DOHH2 (cell line): Measurements from ENCODE around the gene P2RX7.
"Not testable (repeated sequence)": the region's sequence is repeated elsewhere in the genome, so short reads cannot be mapped to it uniquely, and the experiment has no call there.

Experiments used
- H3F3A ChIP-seq: fragments of 200-600 bp; sonication (generic), shearing (Covaris generic); 2 replicates; pipeline ENCODE4 v1.6.0; 2016; ENCODE audit warnings: antibody characterized with exemption, mild to moderate bottlenecking; ENCODE audit not compliant: control insufficient read depth, insufficient read depth
- H3K27ac ChIP-seq: fragments of 200-600 bp; sonication (generic); 2 replicates; pipeline ENCODE4 v1.5.1; 2014; ENCODE audit warnings: low read depth, mild to moderate bottlenecking, low read length, moderate library complexity
- H3K27me3 ChIP-seq: fragments of 200-600 bp; sonication (generic); 2 replicates; pipeline ENCODE4 v1.6.1; 2014; ENCODE audit warnings: mild to moderate bottlenecking, low read length, mixed read lengths; ENCODE audit not compliant: control insufficient read depth
- H3K36me3 ChIP-seq: fragments of 200-600 bp; sonication (generic); 2 replicates; pipeline ENCODE4 v1.6.1; 2014; ENCODE audit warnings: mild to moderate bottlenecking, low read length, moderate library complexity, mixed read lengths; ENCODE audit not compliant: control insufficient read depth
- H3K4me1 ChIP-seq: fragments of 200-600 bp; sonication (generic); 2 replicates; pipeline ENCODE4 v1.6.1; 2014; ENCODE audit warnings: mild to moderate bottlenecking, low read length, mixed read lengths; ENCODE audit not compliant: control insufficient read depth
- H3K4me2 ChIP-seq: fragments of 200-600 bp; sonication (generic); 2 replicates; pipeline ENCODE4 v1.6.0; 2014; ENCODE audit warnings: mild to moderate bottlenecking, low read length, moderate library complexity
- H3K4me3 ChIP-seq: fragments of 200-600 bp; sonication (generic); 2 replicates; pipeline ENCODE4 v1.5.1; 2014; ENCODE audit warnings: mild to moderate bottlenecking, low read length, mixed read lengths
- H3K79me2 ChIP-seq: fragments of 200-600 bp; sonication (generic); 2 replicates; pipeline ENCODE4 v1.6.1; 2014; ENCODE audit warnings: mild to moderate bottlenecking, low read length, mixed read lengths; ENCODE audit not compliant: control insufficient read depth
- H3K9me2 ChIP-seq: fragments of 200-600 bp; sonication (generic); replicated peaks from 2 replicates; pipeline ENCODE4 v1.6.1; 2014; ENCODE audit warnings: mild to moderate bottlenecking, low read length, mixed read lengths; ENCODE audit not compliant: control insufficient read depth
- H3K9me3 ChIP-seq: fragments of 200-600 bp; sonication (generic); 2 replicates; pipeline ENCODE4 v1.6.1; 2014; ENCODE audit warnings: antibody characterized with exemption, low read length, mixed read lengths; ENCODE audit not compliant: control insufficient read depth, insufficient read depth
- H4K20me1 ChIP-seq: fragments of 200-600 bp; sonication (generic); 2 replicates; pipeline ENCODE4 v1.6.0; 2014; ENCODE audit warnings: low read depth, mild to moderate bottlenecking, antibody characterized with exemption, low read length, moderate library complexity; ENCODE audit not compliant: control insufficient read depth, insufficient read depth
- EZH2phosphoT487 ChIP-seq: fragments of 200-600 bp; sonication (generic); IDR thresholded peaks from 2 replicates; pipeline ENCODE4 v1.6.1; 2017; ENCODE audit warnings: borderline replicate concordance, mild to moderate bottlenecking, antibody characterized with exemption, low read length, moderate library complexity, mixed read lengths
- TF ChIP-seq, protein P1 (sequence below): fragments of 200-600 bp; sonication (generic); IDR thresholded peaks from one replicate; pipeline ENCODE4 v1.5.1; 2014; ENCODE audit warnings: antibody characterized with exemption, mild to moderate bottlenecking, low read depth, low read length; ENCODE audit not compliant: poor library complexity, severe bottlenecking

Gene P2RX7

DNA sequence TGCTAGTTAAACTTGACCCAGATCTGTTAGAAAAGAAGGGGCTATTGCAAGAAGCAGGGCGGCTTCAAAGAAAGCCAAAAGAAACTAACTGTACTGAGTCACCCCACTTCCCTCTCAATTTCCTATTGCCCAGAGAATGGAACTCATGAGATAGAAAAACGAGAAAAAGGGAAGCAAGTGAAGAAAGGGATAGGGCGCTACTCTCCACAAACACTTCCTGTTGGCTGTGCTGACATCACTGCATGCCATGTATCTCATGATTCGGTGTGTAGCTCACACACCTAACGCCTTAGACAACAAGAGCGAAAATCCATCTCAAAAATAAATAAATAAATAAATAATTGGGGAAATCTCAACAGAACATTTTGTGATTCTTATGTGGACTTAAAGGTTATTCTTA lies 64.2 kb downstream of the P2RX7 start:
- Histone ChIP-seq H3K4me2 (peak overlapping the region; percentile 36), H3K4me1 (peaks cover 7% of the 10 kb centered on the region), H3K9me2 (no peaks in the 10 kb centered on the region), H3K79me2 (no peaks in the 10 kb centered on the region), H3F3A (no peaks in the 10 kb centered on the region), H4K20me1 (no peaks in the 10 kb centered on the region), H3K36me3 (no peaks in the 10 kb centered on the region), H3K9me3 (no peaks in the 10 kb centered on the region), H3K27me3 (peaks cover 8% of the 10 kb centered on the region), H3K4me3 (peak overlapping the region; percentile 11; the same call in 1 of the 2 replicates), H3K27ac (no peak overlapping the region)
- TF ChIP-seq EZH2phosphoT487, result no peak
- TF ChIP-seq, protein P1, sequence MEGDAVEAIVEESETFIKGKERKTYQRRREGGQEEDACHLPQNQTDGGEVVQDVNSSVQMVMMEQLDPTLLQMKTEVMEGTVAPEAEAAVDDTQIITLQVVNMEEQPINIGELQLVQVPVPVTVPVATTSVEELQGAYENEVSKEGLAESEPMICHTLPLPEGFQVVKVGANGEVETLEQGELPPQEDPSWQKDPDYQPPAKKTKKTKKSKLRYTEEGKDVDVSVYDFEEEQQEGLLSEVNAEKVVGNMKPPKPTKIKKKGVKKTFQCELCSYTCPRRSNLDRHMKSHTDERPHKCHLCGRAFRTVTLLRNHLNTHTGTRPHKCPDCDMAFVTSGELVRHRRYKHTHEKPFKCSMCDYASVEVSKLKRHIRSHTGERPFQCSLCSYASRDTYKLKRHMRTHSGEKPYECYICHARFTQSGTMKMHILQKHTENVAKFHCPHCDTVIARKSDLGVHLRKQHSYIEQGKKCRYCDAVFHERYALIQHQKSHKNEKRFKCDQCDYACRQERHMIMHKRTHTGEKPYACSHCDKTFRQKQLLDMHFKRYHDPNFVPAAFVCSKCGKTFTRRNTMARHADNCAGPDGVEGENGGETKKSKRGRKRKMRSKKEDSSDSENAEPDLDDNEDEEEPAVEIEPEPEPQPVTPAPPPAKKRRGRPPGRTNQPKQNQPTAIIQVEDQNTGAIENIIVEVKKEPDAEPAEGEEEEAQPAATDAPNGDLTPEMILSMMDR, result no peak

DNA sequence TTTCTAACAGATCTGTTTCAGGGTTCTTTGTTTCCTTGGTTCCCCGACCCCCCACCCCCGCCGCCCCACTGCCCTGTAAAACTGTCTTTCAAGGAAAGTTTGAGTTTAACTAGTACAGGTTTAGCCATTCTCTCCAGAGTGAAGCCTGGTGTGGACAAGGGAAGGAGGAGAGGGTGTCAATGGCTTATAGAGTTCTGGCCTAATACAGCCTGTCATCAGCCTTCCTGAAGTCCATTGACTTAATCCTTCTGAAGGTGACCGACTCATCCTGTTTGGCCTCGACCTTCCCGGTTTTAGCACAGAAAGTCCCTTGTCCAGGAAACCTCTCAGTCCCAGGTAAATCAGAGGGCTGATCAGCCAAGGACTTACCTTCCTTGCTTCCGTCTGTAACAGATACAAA lies 66.3 kb downstream of the P2RX7 start:
- no peaks in the 10 kb centered on the region for H3K9me2 ChIP-seq
- no peak overlapping the region for H3K4me2 ChIP-seq
- H3K9me3 ChIP-seq, result no peaks in the 10 kb centered on the region
- H3F3A ChIP-seq, result no peaks in the 10 kb centered on the region
- H3K27ac ChIP-seq, result no peak overlapping the region
- H3K4me3 ChIP-seq, result no peak overlapping the region
- TF ChIP-seq EZH2phosphoT487, result no peak
- TF ChIP-seq, protein P1, result no peak
- H4K20me1 ChIP-seq, result no peaks in the 10 kb centered on the region
- H3K27me3 ChIP-seq, result peaks cover 8% of the 10 kb centered on the region
- no peaks in the 10 kb centered on the region for H3K79me2 ChIP-seq
- no peaks in the 10 kb centered on the region for H3K36me3 ChIP-seq
- H3K4me1 ChIP-seq, result peaks cover 7% of the 10 kb centered on the region

- not testable (repeated sequence) for H3K4me3 ChIP-seq, H3K9me2 ChIP-seq, H3K4me2 ChIP-seq, H3K79me2 ChIP-seq, H3K27me3 ChIP-seq, H3K9me3 ChIP-seq, H3K36me3 ChIP-seq, H3K27ac ChIP-seq, H3K4me1 ChIP-seq, H4K20me1 ChIP-seq, H3F3A ChIP-seq
Observed at GRCh38 chr12:121201140-121201539, 68.5 kb downstream of the P2RX7 start.

GRCh38 chr12:121202407-121203355 lies 70.0 kb downstream of the P2RX7 start:
- Histone ChIP-seq H3K9me2 (no peaks in the 10 kb centered on the region), H3K4me1 (no peaks in the 10 kb centered on the region), H3K27ac (no peak overlapping the region), H3K9me3 (no peaks in the 10 kb centered on the region), H3K4me3 (no peak overlapping the region), H3K27me3 (peaks cover 4% of the 10 kb centered on the region), H3F3A (no peaks in the 10 kb centered on the region), H3K4me2 (no peak overlapping the region), H3K36me3 (no peaks in the 10 kb centered on the region), H4K20me1 (no peaks in the 10 kb centered on the region), H3K79me2 (no peaks in the 10 kb centered on the region)
- no peak for TF ChIP-seq EZH2phosphoT487
- TF ChIP-seq, protein P1, result no peak
